Activated CD8-positive, alpha-beta memory T cell treated with anti-CD3 and anti-CD28 coated beads, Interleukin-2, amount 50 U/mL, for 1 hour (primary cell): ENCODE results near the gene BLTP3A.
"Not testable (repeated sequence)": the region's sequence is repeated elsewhere in the genome, so short reads cannot be mapped to it uniquely, and the experiment has no call there.

Experiments used
- DNase-seq: peaks from one replicate; pipeline ENCODE4 v3.0.0-alpha.2; 2020; ENCODE audit errors: extremely low read depth

Gene BLTP3A, protein sequence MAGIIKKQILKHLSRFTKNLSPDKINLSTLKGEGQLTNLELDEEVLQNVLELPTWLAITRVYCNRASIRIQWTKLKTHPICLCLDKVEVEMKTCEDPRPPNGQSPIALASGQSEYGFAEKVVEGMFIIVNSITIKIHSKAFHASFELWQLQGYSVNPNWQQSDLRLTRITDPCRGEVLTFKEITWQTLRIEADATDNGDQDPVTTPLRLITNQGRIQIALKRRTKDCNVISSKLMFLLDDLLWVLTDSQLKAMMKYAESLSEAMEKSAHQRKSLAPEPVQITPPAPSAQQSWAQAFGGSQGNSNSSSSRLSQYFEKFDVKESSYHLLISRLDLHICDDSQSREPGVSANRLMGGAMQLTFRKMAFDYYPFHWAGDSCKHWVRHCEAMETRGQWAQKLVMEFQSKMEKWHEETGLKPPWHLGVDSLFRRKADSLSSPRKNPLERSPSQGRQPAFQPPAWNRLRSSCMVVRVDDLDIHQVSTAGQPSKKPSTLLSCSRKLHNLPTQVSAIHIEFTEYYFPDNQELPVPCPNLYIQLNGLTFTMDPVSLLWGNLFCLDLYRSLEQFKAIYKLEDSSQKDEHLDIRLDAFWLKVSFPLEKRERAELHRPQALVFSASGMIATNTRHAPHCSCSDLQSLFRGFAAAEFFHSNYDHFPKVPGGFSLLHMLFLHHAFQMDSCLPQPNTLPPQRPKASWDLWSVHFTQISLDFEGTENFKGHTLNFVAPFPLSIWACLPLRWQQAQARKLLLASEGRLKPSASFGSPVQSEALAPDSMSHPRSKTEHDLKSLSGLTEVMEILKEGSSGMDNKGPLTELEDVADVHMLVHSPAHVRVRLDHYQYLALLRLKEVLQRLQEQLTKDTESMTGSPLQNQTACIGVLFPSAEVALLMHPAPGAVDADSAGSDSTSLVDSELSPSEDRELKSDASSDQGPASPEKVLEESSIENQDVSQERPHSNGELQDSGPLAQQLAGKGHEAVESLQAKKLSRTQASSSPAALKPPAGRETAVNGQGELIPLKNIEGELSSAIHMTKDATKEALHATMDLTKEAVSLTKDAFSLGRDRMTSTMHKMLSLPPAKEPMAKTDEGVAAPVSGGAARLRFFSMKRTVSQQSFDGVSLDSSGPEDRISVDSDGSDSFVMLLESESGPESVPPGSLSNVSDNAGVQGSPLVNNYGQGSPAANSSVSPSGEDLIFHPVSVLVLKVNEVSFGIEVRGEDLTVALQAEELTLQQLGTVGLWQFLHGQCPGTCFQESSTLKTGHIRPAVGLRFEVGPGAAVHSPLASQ (N-terminal part only)

DNA sequence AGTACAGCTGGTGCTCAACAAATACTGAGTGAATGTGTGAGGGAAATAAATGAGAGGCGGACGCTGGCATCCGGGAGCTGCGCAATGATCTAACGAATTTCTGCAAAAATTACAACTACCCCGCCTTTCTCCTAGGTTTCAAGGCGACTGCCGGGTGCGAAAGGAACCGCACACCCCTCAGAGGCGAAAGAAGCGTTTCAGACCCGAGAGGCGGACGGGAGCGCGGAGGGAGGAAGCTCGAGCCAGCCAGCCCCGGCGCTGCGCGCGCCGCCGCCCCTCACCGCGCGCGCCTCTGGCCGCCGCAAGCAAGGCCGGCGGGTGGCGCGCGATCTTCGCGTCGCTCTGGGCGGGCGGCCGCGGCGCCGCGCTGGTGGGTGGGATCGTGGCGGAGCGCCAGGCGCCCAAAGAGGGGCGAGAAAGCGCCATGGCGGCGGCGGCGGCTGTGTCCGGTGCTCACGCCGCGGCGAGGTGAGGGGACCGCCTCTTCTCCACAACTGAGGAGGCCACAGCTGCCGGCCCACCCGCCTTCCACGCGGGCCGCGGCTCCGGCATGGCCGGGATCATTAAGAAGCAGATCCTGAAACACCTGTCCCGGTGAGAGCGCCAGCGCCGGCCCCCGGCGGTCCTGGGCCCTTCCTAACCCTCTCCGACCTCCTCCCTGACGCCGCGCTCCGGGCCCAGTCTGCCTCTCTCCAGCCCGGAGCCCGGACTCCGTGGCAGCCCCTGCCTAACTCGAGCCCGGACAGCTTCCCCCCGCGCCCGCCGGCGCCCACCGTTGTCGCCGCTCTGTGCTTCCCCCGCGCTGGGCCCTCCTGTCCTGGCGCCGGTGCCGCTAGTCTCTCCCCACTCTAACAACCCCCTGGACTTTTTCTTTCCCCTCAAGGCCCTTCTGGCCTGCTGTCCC, at the start of gene BLTP3A:
BLTP3A (plus strand) TSS at position 383 of the 904 bp plus-strand sequence; CDS start at position 551, 168 bp downstream.
- peak; percentile 31 for DNase-seq

DNA sequence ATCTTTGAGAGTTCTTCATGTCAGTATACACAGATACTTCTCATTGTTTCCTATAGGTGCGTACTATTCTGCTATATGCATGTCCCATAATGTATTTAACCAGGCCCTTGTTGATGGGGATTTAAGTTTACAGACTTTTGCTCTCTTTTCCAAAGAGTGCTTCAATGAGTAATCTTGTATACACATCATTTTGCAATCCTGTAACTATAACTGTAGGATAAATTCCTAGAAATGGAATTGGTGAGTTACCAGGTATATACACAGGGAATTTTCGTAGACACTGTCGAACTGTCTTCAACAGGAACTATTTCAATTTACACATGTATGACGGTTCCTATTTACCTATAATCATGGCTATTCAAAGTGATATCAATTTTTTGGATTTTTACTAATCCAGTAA, 49.8 kb upstream of the BLTP3A start:
- DNase-seq, result no peak

DNA sequence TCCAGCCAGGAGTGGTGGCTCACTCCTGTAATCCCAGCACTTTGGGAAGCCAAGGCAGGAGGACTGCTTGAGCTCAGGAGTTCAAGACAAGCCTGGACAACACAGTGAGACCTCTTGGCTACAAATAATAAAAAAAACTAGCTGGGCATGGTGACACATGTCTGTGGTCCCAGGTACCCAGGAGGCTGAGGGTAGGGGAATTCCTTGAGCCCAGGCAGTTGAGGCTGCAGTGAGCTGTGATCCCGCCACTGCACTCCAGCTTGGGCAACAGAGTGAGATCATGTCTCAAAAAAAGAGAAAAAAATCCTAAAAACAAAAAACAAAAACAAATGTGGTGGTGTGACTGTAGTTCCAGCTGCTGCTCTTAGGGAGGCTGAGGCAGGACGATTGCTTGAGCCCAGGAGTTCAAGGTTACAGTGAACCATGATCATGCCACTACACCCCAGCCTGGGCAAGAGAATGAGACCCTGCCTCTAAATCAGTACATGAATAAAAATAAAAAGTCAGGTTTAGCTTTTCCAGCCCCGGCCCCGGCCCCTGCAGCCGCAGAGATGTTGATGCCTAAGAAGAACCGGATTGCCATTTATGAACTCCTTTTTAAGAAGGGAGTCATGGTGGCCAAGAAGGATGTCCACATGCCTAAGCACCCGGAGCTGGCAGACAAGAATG, 48.1 kb upstream of the BLTP3A start:
- no peak for DNase-seq

DNA sequence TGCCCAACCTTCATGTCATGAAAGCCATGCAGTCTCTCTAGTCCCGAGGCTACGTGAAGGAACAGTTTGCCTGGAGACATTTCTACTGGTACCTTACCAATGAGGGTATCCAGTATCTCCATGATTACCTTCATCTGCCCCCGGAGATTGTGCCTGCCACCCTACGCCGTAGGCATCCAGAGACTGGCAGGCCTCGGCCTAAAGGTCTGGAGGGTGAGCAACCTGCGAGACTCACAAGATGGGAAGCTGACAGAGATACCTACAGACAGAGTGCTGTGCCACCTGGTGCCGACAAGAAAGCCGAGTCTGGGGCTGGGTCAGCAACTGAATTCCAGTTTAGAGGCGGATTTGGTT, 47.6 kb upstream of the BLTP3A start:
- not testable (repeated sequence) for DNase-seq

GRCh38 chr6:34745277-34746103, 46.4 kb upstream of the BLTP3A start:
- no peak for DNase-seq

DNA sequence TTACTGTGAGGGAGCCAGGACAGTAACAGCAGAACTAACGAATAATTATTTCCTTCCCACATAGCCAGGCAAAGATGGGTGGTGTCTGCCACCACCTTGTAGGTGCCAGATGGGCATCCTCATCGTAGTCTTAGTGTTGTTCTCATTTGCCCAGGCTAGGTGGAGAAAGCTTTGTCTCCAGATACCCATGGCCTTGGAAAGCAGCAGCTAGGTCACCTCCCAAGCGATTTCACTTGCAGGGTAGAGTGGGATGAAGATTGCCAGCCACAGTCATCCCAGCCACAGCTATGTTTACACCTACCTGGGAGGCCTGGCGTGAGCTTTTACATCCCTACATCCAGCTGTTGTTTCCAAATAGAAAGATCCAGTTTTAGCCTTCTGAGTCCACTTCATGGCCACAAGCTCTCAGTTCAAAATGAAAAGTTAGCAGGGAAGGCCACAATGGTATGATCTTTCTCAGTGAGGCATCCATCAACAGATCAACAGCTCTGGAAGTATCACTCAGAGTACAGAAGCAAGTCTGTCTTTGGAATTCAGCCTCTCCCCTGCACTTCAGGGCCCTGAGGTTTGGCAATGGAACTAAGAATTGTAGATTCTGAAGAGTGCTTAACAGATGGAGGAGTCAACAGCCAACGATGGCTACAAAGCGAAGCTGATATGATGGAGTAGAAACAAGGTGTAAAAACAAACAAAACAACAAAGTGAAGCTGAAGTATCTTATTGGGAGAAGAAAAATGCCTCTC, 45.6 kb upstream of the BLTP3A start:
- DNase-seq, result no peak

GRCh38 chr6:34748757-34749156, 43.1 kb upstream of the BLTP3A start:
- no peak for DNase-seq

DNA sequence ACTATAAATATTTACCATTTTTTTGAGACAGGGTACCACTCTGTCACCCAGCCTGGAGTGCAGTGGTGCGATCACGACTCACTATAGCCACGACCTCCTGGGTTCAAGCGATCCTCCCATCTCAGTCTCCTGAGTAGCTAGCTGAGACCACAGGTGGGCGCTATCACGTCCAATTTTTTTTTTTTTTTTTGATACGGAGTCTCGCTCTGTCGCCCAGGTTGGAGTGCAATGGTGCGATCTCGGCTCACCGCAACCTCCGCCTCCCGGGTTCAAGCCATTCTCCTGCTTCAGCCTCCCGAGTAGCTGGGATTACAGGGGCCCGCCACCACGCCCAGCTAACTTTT, 35.4 kb upstream of the BLTP3A start:
- peak; percentile 5 for DNase-seq

GRCh38 chr6:34757687-34758274, 34.1 kb upstream of the BLTP3A start:
- DNase-seq, result no peak

- DNase-seq, result no peak
Observed at GRCh38 chr6:34760108-34760507, 31.8 kb upstream of the BLTP3A start.

DNA sequence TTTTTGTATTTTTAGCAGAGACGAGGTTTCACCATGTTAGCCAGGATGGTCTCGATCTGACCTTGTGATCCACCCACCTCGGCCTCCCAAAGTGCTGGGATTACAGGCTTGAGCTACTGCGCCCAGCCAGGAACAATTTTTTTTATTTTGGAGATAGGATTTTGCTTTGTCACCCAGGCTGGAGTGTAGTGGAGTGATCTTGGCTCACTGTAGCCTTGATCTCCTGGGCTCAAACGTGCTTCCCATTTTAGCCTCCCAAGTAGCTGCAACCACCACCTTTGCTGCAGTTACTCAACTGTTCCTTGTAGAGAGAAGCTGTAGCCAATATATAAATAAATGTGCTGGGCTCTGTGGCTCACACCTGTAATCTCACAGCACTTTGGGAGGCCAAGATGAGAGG, 30.2 kb upstream of the BLTP3A start:
- not testable (repeated sequence) for DNase-seq

GRCh38 chr6:34768148-34768547, 23.7 kb upstream of the BLTP3A start:
- DNase-seq, result no peak

- no peak for DNase-seq
Observed at GRCh38 chr6:34771727-34772126, 20.2 kb upstream of the BLTP3A start.

DNA sequence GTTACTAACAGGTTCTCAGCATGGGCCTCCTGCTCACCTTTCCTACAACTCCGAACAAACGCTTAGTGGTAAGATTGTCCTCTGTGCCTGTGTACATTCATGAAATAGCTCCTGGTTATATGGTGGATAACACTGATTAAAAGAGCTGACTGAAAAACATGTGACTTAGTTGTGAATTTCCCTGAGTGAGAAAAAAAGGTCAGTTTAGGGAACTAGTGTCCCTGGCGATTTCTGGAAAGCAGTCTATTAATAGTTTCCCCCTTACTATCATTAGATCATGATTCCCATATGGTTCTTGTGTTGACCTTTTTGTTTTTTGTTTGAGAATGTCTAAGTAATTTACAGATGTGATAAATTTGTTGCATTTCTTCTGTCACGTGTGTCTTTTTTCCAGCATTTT, 18.9 kb upstream of the BLTP3A start:
- no peak for DNase-seq

DNA sequence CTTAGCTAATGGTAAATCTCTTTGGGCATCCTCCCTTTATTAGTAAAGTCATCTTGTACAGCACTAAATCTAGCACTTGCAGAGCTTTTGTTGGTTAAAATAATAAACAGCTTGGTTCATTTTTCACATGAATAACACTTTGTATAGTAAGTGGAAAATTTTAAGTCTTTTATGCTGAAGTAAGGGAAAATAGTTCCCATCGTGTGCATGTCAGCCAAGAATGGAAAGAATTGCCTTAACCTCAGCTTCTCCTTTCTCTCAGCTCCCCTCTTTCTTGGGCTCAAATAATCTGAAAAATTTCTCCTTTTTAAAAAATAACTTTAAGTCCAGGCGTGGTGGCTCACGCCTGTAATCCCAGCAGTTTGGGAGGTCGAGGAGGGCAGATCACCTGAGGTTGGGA, 18.0 kb upstream of the BLTP3A start:
- DNase-seq, result no peak

GRCh38 chr6:34774967-34775366, 16.9 kb upstream of the BLTP3A start:
- no peak for DNase-seq

DNA sequence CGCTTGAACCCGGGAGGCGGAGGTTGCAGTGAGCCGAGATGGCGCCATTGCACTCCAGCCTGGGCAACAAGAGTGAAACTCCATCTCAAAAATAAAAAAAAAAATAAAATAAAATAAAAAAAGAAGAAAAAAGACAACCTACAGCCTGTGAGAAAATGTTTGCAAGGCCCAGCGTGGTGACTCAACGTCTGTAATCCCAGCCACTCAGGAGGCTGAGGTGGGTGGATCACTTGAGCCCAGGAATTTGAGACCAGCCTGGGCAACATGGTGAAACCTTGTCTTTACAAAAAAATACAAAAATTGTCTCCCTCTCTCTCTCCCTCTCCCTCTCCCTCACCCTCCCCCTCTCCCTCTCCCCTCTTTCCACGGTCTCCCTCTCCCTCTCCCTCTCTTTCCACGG, 6.5 kb upstream of the BLTP3A start:
- not testable (repeated sequence) for DNase-seq

GRCh38 chr6:34787152-34787551, 4.7 kb upstream of the BLTP3A start:
- not testable (repeated sequence) for DNase-seq

GRCh38 chr6:34788111-34788510, 3.8 kb upstream of the BLTP3A start:
- no peak for DNase-seq
